GM23248 (cell line): ENCODE measurements around the gene TSHZ2.

Experiments used
- EZH2 ChIP-seq: fragments of 200-600 bp; sonication (generic); IDR thresholded peaks from 2 replicates; pipeline ENCODE4 v1.6.1; 2018; ENCODE audit warnings: antibody characterized with exemption, mild to moderate bottlenecking; ENCODE audit not compliant: insufficient read depth, poor library complexity, severe bottlenecking
- EZH2phosphoT487 ChIP-seq: fragments of 200-600 bp; sonication (generic); IDR thresholded peaks from 2 replicates; pipeline ENCODE4 v1.6.1; 2018; ENCODE audit warnings: antibody characterized with exemption, moderate library complexity, mild to moderate bottlenecking, low read depth; ENCODE audit not compliant: insufficient read depth

GRCh38 chr20:53362736-53363135 lies 390.6 kb downstream of the TSHZ2 start:
- TF ChIP-seq EZH2 (no peak), EZH2phosphoT487 (no peak)
